HG03039 (cell line): ENCODE measurements around the gene PRCD.

Source experiments
- ATAC-seq: cut with Tn5 transposase; IDR thresholded peaks from one replicate; pipeline ENCODE4 v1.9.1; 2021; ENCODE audit warnings: mild to moderate bottlenecking, moderate library complexity; ENCODE audit not compliant: unreplicated experiment

Gene PRCD

DNA sequence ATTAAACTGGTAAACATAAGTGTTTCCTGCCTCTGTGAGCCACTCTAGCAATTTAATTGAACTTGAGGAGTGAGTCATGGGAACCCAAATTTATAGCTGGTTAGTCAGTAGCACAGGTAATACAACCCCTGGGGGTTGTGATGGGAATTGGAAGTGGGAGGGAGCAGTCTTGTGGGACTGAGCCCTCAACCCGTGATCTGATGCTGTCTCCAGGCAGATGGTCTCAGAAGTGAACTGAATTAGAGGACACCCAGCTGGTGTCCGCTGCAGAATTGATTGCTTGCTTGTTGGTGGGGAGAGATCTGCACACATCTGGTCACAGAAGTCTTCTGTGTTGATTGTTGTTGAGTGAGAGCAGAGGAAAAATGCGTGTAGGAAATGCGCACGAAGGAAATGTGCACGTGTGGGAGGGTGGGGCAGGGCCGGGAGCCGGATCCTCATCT, 53.6 kb downstream of the PRCD start:
- ATAC-seq: no peak

DNA sequence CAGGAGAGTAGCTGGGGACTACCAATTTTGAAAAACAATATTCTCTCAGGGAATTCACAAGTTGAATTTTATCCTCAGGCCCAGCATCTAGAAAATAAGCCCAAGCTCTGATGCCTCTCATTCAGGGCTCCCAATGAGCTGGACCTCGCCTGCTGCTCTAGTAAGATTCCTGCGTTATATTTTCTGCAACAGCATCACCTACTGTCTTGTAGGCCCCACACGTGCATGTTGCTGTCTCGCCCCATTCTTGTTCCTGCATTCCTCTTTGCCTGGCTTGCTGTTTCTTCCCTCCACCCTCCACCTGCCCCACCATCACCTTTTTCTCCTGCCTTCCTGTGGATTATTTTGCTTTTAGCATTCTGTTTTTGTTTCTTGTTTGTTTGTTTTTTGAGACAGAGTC, 54.1 kb downstream of the PRCD start:
- no peak for ATAC-seq

GRCh38 chr17:76594690-76595089, 54.8 kb downstream of the PRCD start:
- ATAC-seq: no peak
